Activated CD4-positive, alpha-beta memory T cell treated with anti-CD3 and anti-CD28 coated beads, Interleukin-2, amount 10 ng/mL, durations not matched to agents 7 days and 5 days (primary cell): ENCODE measurements around the gene PRELID3B. TPM values are rescaled to one million over a fixed set of nuclear protein-coding genes. Genes with fewer than 3 reads are reported as not detected.
"Not testable (repeated sequence)": the region's sequence is repeated elsewhere in the genome, so short reads cannot be mapped to it uniquely, and the experiment has no call there.

Experiments used
- CTCF ChIA-PET: fragments of 350-600 bp; sonication (Branson Sonifier 250); formaldehyde crosslinking; loops from one replicate; lab custom pipeline; 2021; ENCODE audit warnings: antibody characterized with exemption, inconsistent platforms; lab: Charles Lee
- POLR2A ChIA-PET: fragments of 350-600 bp; sonication (Branson Sonifier 250); formaldehyde crosslinking; loops from one replicate; lab custom pipeline; 2021; ENCODE audit warnings: antibody characterized with exemption; lab: Charles Lee
- DNase-seq: peaks from one replicate; pipeline ENCODE4 v3.0.0-alpha.2; 2020
- H3K27ac Mint-ChIP-seq: one replicate; pipeline ENCODE4 v1.8.0; 2021; ENCODE audit warnings: mild to moderate bottlenecking, mixed read lengths
- H3K27me3 Mint-ChIP-seq: one replicate; pipeline ENCODE4 v1.8.0; 2021; ENCODE audit warnings: mixed read lengths
- H3K36me3 Mint-ChIP-seq: one replicate; pipeline ENCODE4 v1.8.0; 2021; ENCODE audit warnings: low read depth, mixed read lengths
- H3K4me1 Mint-ChIP-seq: one replicate; pipeline ENCODE4 v1.8.0; 2021; ENCODE audit warnings: mixed read lengths
- H3K4me3 Mint-ChIP-seq: one replicate; pipeline ENCODE4 v1.8.0; 2021; ENCODE audit warnings: mild to moderate bottlenecking, mixed read lengths
- H3K9me3 Mint-ChIP-seq: one replicate; pipeline ENCODE4 v1.8.0; 2021; ENCODE audit warnings: mixed read lengths
- total RNA-seq, 2 experiments: library from RNA; stranded (reverse); gene quantifications; one replicate each; pipeline ENCODE4 v1.2.3, GENCODE V29; 2021

PRELID3B gene
- total RNA-seq, 2 experiments from 2014 or later, result 88.6 to 88.7 TPM

DNA sequence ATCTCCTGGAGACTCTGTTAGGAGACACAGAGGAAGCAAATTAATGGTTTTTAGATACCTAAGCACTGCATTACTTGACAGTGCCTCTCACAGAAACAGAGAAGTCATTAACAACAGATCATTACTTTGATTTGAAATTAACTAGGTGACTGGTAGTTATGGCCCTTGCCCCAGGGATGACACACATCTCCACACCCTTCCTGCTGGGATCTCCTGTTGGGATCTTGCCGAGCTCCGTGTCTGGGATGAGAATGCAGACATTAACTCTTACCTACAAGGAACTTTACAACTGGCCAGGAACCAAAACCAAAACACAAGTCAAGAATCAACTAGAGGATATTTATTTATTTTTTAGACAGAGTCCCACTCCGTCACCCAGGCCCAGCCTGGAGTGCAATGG lies 2.2 kb upstream of the PRELID3B start:
- H3K36me3 Mint-ChIP-seq, result peaks cover 16% of the 10 kb centered on the region
- peaks cover 1% of the 10 kb centered on the region for H3K27me3 Mint-ChIP-seq
- ChIA-PET CTCF (no interaction called here), POLR2A (interaction anchor here (1.8 kb wide), 1 partner anchor 13 kb away, joined by 8 read pairs; the partner anchor contains the start of gene ATP5F1E)
- H3K27ac Mint-ChIP-seq, result no peak overlapping the region
- no peak overlapping the region for H3K4me3 Mint-ChIP-seq
- DNase-seq, result no peak
- no peaks in the 10 kb centered on the region for H3K9me3 Mint-ChIP-seq
- H3K4me1 Mint-ChIP-seq, result peaks cover 46% of the 10 kb centered on the region

DNA sequence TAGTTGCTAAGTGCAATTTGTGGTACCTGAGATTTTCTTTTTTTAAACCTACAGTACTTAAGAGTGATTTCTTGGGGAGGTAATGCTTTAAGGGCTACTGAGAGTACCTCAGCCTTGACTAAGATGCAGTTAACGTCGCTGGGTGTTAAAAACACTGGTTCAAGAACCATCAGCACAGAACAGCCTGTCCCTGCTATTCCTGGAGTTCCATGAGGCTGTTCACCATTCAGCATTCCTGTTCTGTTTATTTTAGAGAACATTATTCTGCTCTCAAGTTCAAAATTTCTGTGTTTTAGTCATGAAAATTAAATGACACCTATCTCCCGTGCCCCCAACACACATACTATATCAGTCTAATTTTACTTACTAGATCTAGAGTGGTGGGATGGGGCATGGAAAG lies 1.7 kb upstream of the PRELID3B start:
- DNase-seq, result no peak
- Mint-ChIP-seq H3K4me1 (peaks cover 51% of the 10 kb centered on the region), H3K4me3 (no peak overlapping the region), H3K9me3 (no peaks in the 10 kb centered on the region), H3K27ac (no peak overlapping the region), H3K36me3 (peaks cover 17% of the 10 kb centered on the region), H3K27me3 (peaks cover under 1% of the 10 kb centered on the region)
- ChIA-PET POLR2A (interaction anchor here (1.8 to 4.8 kb wide), 3 partner anchors 8 to 393 kb away, joined by 5 to 80 read pairs (median 5); partner anchors contain the start of genes ATP5F1E and STX16), CTCF (interaction anchor here (0.6 to 1.4 kb wide), 3 partner anchors 36 to 44 kb away, joined by 3 to 6 read pairs (median 3); no protein-coding TSS in a partner anchor)

DNA sequence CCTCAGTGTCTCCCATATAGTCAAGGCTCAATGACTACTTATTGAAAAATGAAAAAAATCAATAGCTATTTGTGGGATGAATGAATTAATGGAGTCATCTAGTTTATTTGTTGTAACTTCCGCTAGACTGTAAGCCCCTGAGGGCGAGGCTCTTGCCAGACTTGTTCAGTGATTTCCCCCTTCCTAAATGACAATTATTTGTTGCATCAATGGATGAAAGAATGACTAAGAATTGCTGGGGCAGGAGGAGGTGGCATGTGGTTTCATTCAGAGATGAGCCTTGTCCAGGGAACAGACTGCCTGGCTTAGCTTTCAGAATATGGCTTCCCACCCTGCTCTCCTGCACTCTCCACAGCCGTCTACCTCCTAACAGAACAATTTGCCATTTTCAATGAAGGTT lies 1.1 kb upstream of the PRELID3B start:
- Mint-ChIP-seq H3K9me3 (no peaks in the 10 kb centered on the region), H3K36me3 (peaks cover 20% of the 10 kb centered on the region), H3K27me3 (no peaks in the 10 kb centered on the region), H3K4me3 (peak overlapping the region; percentile 90), H3K4me1 (peaks cover 55% of the 10 kb centered on the region), H3K27ac (peak overlapping the region; percentile 75)
- ChIA-PET CTCF (interaction anchor here (0.6 to 3.9 kb wide), 5 partner anchors 12 to 116 kb away, joined by 3 to 21 read pairs (median 3); partner anchors contain the start of gene ATP5F1E), POLR2A (interaction anchor here (0.7 to 4.8 kb wide), 11 partner anchors 9 to 393 kb away, joined by 3 to 80 read pairs (median 5); partner anchors contain the start of genes ATP5F1E, NELFCD, STX16 and ZNF831)
- DNase-seq, result no peak

DNA sequence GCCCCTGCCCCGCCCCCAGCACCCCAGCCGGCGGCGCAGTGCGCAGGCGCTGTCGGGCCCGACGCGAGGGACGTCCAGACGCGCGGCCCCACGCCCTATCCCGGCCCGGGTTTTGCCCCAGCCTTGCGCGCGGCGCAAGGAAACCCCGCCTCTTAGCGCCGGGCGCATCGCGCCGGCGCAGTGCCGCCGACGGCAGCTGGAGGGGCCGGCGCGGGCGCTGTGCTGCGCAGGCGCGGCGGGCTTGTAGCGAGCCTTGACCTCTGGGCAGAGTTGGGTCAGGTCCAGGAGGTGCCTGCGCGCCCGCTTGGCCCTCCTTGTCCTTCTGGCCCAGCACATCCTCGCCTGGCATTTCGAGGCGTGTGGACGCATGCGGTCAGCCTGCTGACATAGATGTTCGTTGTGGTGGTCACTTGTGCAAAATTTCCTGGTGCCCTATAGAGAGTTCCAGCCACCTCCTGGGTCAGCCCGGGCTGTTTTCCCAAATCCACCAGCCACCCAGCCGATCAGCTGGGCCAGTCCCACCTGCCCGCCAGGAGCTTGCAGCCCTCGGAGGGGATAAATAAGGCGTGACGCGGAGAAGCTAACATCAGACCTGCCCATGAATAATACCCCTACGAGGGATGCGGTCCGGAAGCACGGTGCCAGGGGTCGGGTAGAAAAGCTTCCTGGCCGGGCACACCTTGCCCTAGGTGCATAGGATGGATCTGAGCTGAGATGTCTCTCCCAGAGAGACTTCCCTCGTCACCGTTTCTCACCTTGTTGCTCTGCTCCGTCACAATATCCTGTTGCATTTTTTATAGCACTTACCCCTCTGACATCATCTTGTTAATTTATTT lies 428 bp upstream of the PRELID3B start:
- peaks cover 22% of the 10 kb centered on the region for H3K36me3 Mint-ChIP-seq
- peaks cover 53% of the 10 kb centered on the region for H3K4me1 Mint-ChIP-seq
- ChIA-PET CTCF (interaction anchor here (0.7 to 3.9 kb wide), 5 partner anchors 11 to 361 kb away, joined by 3 to 21 read pairs (median 3); partner anchors contain the start of gene ATP5F1E), POLR2A (interaction anchor here (0.7 to 4.8 kb wide), 13 partner anchors 9 to 392 kb away, joined by 3 to 80 read pairs (median 4); partner anchors contain the start of genes ATP5F1E, NELFCD, STX16 and ZNF831)
- peak overlapping the region; percentile 90 for H3K4me3 Mint-ChIP-seq
- H3K27me3 Mint-ChIP-seq, result no peaks in the 10 kb centered on the region
- no peaks in the 10 kb centered on the region for H3K9me3 Mint-ChIP-seq
- DNase-seq, result peak; percentile 96
- H3K27ac Mint-ChIP-seq, result peak overlapping the region; percentile 83

DNA sequence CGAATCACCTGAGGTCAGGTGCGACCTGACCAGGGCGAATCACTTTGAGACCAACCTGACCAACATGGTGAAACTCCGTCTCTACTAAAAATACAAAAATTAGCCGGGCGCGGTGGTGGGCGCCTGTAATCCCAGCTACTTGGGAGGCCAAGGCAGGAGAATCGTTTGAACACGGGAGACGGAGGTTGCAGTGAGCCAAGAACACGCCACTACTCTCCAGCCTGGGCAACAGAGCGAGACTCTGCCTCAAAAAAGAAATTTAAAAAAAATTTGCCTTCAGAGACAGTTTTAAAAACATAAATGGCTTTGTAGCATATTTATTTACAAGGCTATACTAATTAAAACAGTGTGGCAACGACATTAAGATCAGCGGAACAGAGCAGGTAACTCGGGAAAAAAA lies 1.1 kb downstream of the PRELID3B start:
- Mint-ChIP-seq H3K36me3 (peaks cover 37% of the 10 kb centered on the region), H3K27ac (peak overlapping the region; percentile 65), H3K4me1 (peaks cover 63% of the 10 kb centered on the region), H3K4me3 (peak overlapping the region; percentile 90)
- not testable (repeated sequence) for DNase-seq, H3K9me3 Mint-ChIP-seq, H3K27me3 Mint-ChIP-seq
- POLR2A ChIA-PET, result interaction anchor here (1.4 to 4.8 kb wide), 7 partner anchors 9 to 389 kb away, joined by 3 to 80 read pairs (median 7); partner anchors contain the start of genes ATP5F1E and NELFCD
- CTCF ChIA-PET, result interaction anchor here (1.4 to 3.9 kb wide), 2 partner anchors 10 to 166 kb away, joined by 3 to 21 read pairs; partner anchors contain the start of gene ATP5F1E

DNA sequence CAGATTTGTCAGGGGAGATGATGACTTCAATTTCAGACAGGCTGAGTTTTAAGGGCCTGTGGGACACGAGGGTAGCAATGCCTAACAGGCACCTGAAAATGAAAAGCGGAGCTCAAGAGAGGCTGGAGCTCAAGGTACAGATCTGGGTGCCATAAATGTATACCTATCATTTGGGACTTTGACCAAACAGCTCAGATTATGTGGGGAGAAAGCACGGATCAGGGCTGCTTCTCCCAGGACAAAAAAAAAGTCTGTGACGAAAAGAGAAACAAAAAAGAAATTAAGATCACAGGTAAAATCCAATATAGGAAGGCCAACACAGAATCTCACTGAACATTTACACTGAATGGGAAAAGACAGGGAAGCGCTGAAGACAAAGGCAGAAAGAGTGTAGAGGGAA lies 1.9 kb downstream of the PRELID3B start:
- Mint-ChIP-seq H3K36me3 (peaks cover 46% of the 10 kb centered on the region), H3K27me3 (no peaks in the 10 kb centered on the region), H3K4me3 (peak overlapping the region; percentile 90), H3K27ac (peak overlapping the region; percentile 56), H3K4me1 (peaks cover 70% of the 10 kb centered on the region), H3K9me3 (no peaks in the 10 kb centered on the region)
- POLR2A ChIA-PET, result interaction anchor here (1.4 to 4.8 kb wide), 4 partner anchors 8 to 389 kb away, joined by 3 to 80 read pairs (median 16); partner anchors contain the start of genes ATP5F1E and NELFCD
- CTCF ChIA-PET, result interaction anchor here (3.9 kb wide), 1 partner anchor 9 kb away, joined by 21 read pairs; the partner anchor contains the start of gene ATP5F1E
- no peak for DNase-seq

DNA sequence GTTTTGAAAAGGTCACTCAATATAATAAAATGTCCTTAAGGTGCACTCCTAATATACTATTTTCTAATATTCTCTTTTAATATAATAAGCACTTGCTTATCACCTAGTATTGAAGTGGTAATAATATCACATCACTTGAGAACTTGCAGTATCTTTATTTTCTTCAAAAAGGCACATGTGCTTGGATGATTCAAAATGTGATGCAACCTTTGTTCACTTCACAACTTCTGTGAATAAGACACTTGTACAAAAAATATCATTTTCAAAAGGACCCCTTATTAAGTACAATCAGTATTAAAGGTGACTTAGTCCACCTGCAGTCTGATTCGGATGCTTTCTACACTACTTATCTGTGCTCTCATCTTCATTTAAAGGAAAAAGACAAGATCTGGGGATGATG lies 3.4 kb downstream of the PRELID3B start:
- Mint-ChIP-seq H3K9me3 (no peaks in the 10 kb centered on the region), H3K27me3 (no peaks in the 10 kb centered on the region), H3K27ac (peak overlapping the region; percentile 4), H3K4me3 (no peak overlapping the region), H3K36me3 (peaks cover 57% of the 10 kb centered on the region), H3K4me1 (peaks cover 77% of the 10 kb centered on the region)
- CTCF ChIA-PET, result no interaction called here
- DNase-seq, result no peak
- POLR2A ChIA-PET, result interaction anchor here (0.9 kb wide), 1 partner anchor 149 kb away, joined by 3 read pairs; no protein-coding TSS in a partner anchor

DNA sequence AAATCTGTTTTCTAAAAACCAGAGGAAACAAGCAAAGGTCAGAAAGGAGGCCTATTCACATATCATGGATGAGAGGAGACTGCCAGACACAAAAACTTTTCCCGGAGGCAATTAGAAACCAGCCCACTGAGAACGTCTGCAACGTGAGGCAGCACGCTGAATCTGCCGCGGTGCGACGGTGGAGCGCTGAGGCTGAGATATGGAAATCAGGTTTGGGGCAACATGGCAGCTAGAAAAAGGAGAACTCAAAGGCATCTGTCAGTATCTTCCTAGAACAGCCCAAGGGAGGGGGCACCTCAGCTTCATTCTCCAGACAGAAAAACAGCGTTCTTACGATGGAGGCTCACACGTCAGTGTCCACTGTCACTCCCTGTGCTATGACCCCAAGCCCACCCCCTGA lies 5.2 kb downstream of the PRELID3B start:
- H3K4me3 Mint-ChIP-seq, result no peak overlapping the region
- no peaks in the 10 kb centered on the region for H3K27me3 Mint-ChIP-seq
- no peak for DNase-seq
- peaks cover 74% of the 10 kb centered on the region for H3K4me1 Mint-ChIP-seq
- ChIA-PET POLR2A (no interaction called here), CTCF (no interaction called here)
- H3K9me3 Mint-ChIP-seq, result no peaks in the 10 kb centered on the region
- peak overlapping the region; percentile 67 for H3K27ac Mint-ChIP-seq
- H3K36me3 Mint-ChIP-seq, result peaks cover 66% of the 10 kb centered on the region

DNA sequence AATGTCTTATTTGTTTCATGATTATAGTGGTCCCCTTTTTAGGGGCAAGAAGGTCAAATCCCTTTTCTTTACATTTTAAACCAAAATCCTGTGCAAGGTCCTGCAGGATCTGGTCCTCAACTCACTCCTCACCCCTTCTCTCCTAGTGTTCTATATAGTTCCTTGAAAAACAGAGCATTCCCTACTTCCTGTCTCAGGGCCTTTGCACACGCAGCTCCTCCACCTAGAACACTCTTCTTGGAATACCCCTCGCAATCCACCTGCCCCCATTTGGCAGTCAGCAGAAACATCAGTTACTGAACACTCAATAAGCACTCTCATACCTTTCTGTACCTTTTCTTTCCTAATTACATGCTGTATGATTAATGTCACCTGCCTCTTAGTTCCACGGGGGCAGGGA lies 7.2 kb downstream of the PRELID3B start:
- DNase-seq, result no peak
- POLR2A ChIA-PET, result no interaction called here
- Mint-ChIP-seq H3K4me1 (peaks cover 71% of the 10 kb centered on the region), H3K9me3 (no peaks in the 10 kb centered on the region), H3K27ac (peak overlapping the region; percentile 16), H3K4me3 (no peak overlapping the region), H3K27me3 (no peaks in the 10 kb centered on the region), H3K36me3 (peaks cover 68% of the 10 kb centered on the region)
- CTCF ChIA-PET, result no interaction called here

DNA sequence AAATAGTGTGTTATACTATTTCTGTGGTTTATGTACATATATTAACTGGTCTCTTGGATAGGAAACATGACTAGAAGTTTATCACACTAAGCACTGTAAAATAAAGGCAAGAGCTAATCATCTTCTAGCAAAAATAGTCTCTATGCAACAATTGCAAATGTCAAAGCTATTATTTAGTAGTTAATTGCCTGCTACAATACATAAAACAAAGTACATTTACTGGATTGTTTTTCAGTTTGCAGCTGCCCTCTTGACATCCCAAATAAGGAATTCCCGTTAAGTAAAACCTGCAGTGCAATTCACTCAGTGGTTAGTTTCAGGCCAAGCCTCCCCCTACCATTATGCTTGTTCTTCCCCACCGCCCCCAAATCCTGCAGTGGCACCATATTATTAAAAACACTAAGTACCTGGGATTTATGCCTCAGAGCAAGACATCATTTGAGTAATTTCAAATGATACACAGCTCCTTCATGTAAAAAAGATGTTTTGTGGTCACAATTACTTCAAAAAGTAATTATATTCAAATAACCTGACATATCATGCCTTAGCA lies 8.9 kb downstream of the PRELID3B start:
- no peaks in the 10 kb centered on the region for H3K27me3 Mint-ChIP-seq
- no peak for DNase-seq
- H3K27ac Mint-ChIP-seq, result peak overlapping the region; percentile 63
- no peaks in the 10 kb centered on the region for H3K9me3 Mint-ChIP-seq
- peaks cover 75% of the 10 kb centered on the region for H3K36me3 Mint-ChIP-seq
- H3K4me3 Mint-ChIP-seq, result no peak overlapping the region
- ChIA-PET POLR2A (interaction anchor here (0.9 to 4.4 kb wide), 7 partner anchors 8 to 145 kb away, joined by 3 to 80 read pairs (median 18); partner anchors contain the start of genes NELFCD and PRELID3B), CTCF (interaction anchor here (1.2 kb wide), 1 partner anchor 188 kb away, joined by 3 read pairs; no protein-coding TSS in a partner anchor)
- H3K4me1 Mint-ChIP-seq, result peaks cover 72% of the 10 kb centered on the region

DNA sequence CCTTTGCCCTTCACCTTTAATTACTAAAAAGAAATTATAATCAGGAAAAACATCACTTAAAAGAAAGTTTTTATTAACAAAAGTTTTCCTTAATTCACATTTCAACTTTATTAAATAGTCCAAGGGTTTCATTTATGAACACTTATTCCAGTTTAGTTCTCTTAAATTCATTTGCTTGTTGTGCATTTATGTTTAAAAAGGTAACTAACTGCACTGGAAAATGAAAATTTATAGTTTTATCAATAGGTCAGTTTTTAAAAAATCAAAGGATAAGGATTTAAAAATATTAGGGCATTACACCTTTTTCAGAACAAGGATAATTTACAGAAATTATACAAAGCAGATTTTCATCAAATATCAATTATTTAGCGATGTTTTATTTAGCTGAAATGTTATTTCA lies 9.5 kb downstream of the PRELID3B start:
- DNase-seq, result no peak
- Mint-ChIP-seq H3K36me3 (peaks cover 77% of the 10 kb centered on the region), H3K9me3 (no peaks in the 10 kb centered on the region), H3K4me3 (peak overlapping the region; percentile 76), H3K27ac (peak overlapping the region; percentile 79), H3K4me1 (peaks cover 74% of the 10 kb centered on the region), H3K27me3 (no peaks in the 10 kb centered on the region)
- CTCF ChIA-PET, result interaction anchor here (1.2 kb wide), 1 partner anchor 189 kb away, joined by 3 read pairs; no protein-coding TSS in a partner anchor
- POLR2A ChIA-PET, result interaction anchor here (1.2 to 4.4 kb wide), 16 partner anchors 9 to 386 kb away, joined by 3 to 80 read pairs (median 12); partner anchors contain the start of genes NELFCD, PRELID3B, STX16 and TUBB1

DNA sequence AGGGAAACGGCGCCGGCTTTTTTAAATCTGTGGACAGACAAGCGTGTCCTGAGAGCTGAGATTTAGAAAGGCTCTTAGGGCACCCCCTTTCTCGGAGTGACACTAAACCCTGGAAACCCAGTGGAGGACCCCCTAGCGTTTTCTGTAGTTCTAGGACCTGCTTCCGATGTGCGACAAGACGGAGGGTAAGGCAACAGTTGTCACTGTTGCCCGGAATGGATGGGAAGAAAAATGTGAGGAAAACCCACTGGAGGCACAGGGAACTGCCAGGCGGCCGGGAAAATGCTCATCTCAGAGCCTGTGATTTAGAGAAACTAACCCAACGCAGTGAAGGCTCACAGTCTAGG lies 9.9 kb downstream of the PRELID3B start:
- Mint-ChIP-seq H3K36me3 (peaks cover 76% of the 10 kb centered on the region), H3K4me1 (peaks cover 74% of the 10 kb centered on the region)
- POLR2A ChIA-PET, result interaction anchor here (0.7 to 4.4 kb wide), 35 partner anchors 9 to 386 kb away, joined by 3 to 80 read pairs (median 7); partner anchors contain the start of genes NELFCD, PRELID3B, STX16 and TUBB1

More for the DNA sequence above, 9.9 kb downstream of the PRELID3B start:
- Mint-ChIP-seq H3K4me3 (peak overlapping the region; percentile 76), H3K9me3 (no peaks in the 10 kb centered on the region), H3K27me3 (no peaks in the 10 kb centered on the region), H3K27ac (peak overlapping the region; percentile 79)
- CTCF ChIA-PET, result interaction anchor here (0.6 to 1.9 kb wide), 7 partner anchors 9 to 1639 kb away, joined by 3 to 21 read pairs (median 3); partner anchors contain the start of genes PRELID3B and STX16
- no peak for DNase-seq
